Measurements from ENCODE around the gene CPZ.

GRCh38 chr4:8553991-8554405, 38.6 kb upstream of the CPZ start:
- TF ChIP-seq CTCF (conservative IDR thresholded peaks at IDR 0.05) (no peak), EZH2 (IDR thresholded peaks at IDR 0.05; ENCODE audit: low read depth) (no peak)
